HG03103 (cell line): ENCODE measurements around the gene CCDC127.
A peak's percentile ranks its signal among the peaks of the same experiment; 100 is the strongest.
"Not testable (repeated sequence)": the region's sequence is repeated elsewhere in the genome, so short reads cannot be mapped to it uniquely, and the experiment has no call there.

Experiments
- ATAC-seq: cut with Tn5 transposase; IDR thresholded peaks from one replicate; pipeline ENCODE4 v1.9.1; 2021; ENCODE audit warnings: low read depth; ENCODE audit not compliant: unreplicated experiment

CCDC127 gene

DNA sequence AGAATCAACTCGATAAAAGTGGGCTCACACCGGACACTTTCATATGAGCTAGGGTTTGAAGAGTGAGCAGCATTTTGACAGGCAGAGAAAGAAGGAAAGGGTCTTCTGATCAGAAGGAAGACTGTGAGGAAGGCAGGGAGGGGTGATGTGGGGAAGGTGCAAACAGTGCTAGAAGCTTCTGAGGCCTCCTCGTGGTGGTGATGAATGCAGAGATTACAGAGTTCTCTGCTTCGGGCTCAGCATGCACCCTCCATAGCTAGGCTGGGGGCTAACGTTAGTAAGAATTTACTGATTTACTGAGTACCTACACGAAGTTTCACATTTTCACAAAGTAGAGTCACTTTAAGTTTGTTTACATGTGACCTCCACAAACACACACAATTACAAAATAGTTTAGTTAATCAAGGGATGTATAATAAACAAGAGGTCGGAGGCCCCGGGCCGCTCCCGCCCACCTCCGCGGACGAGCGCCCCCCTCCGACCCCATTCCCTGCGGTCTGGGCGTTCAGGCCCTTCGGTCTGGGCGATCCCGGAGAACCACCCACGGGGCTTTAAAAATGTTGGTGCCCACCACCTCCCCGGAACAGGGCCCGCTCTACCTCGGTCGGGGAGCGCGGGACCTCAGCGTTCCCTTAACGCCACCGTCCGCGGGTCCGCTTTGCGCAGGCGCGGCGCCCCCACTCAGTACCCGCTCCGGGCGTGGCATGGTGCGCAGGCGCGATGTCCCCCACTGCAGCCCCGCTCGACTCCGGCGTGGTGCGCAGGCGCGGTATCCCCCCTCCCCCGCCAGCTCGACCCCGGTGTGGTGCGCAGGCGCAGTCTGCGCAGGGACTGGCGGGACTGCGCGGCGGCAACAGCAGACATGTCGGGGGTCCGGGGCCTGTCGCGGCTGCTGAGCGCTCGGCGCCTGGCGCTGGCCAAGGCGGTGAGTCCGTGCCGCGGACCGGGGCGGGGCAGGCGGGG is at the start of gene CCDC127, which contains the start of gene SDHA:
CCDC127 (minus strand) TSS at position 660 of the 963 bp plus-strand sequence. CDS start 1,304 bp downstream, outside the sequence.
SDHA (plus strand) TSS at position 827 of the 963 bp plus-strand sequence; CDS start at position 863, 36 bp downstream.
- ATAC-seq: peak; percentile 68

DNA sequence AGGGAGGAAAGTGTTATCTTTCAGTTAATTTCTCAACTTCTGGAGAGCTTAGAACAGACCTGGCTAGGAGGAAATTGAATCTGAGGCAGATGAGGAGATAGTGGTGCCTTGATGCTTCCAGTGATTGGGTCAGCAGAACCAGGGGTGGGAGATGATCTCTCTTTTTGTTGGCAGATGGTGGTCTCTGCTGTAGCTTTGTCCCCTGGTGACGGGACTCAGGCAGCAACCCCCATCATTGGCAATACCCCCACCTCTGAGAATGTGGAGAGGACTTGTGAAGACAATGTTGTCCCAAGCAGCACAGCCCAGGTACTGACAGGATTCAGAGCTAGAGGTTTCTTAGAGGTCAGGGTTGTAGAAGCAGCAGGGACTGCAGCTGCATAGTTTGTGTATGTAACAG is 49.8 kb upstream of the CCDC127 start:
- no peak for ATAC-seq

GRCh38 chr5:266311-267026 is 48.5 kb upstream of the CCDC127 start:
- ATAC-seq: not testable (repeated sequence)

- ATAC-seq: no peak
Measured at GRCh38 chr5:264338-264737, 46.4 kb upstream of the CCDC127 start.

- not testable (repeated sequence) for ATAC-seq
Measured at GRCh38 chr5:263275-263974, 45.5 kb upstream of the CCDC127 start.

DNA sequence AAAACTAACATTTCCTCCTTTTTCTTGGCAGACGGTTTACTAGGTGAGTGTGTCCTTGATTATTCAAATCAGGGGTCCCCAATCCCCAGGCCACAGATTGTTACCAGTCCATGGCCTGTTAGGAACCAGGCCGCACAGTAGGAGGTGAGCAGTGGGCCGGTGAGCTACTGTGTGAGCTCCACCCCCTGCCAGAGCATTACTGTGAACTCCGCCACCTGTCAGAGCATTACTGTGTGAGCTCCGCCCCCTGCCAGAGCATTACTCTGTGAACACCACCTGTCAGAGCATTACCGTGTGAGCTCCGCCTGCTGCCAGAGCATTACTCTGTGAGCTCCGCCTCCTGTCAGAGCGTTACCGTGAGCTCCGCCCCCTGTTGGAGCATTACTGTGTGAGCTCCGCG is 39.2 kb upstream of the CCDC127 start:
- no peak for ATAC-seq

GRCh38 chr5:256347-256746 is 38.4 kb upstream of the CCDC127 start:
- ATAC-seq: not testable (repeated sequence)

DNA sequence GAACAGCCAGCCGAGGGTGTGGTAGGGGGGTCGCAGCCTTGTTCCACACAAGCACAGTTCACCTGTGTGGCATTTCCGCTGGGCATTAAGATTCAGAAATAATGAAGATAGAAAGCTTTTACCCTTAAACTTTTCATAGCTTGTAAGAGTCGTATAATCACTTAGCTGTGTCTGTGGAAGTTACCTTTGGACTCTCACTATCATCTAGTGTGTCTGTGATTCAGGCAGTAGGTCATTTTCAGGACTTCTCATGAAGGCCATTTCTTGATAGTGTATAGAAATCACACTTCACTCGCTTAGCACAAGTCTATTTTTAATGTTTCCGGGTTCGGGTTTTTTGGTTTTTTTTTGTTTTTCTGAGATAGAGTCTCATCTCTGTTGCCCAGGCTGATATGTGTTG is 37.2 kb upstream of the CCDC127 start:
- ATAC-seq: not testable (repeated sequence)

- ATAC-seq: not testable (repeated sequence)
Measured at GRCh38 chr5:254322-254721, 36.4 kb upstream of the CCDC127 start.

- no peak for ATAC-seq
Measured at GRCh38 chr5:252546-252945, 34.6 kb upstream of the CCDC127 start.

DNA sequence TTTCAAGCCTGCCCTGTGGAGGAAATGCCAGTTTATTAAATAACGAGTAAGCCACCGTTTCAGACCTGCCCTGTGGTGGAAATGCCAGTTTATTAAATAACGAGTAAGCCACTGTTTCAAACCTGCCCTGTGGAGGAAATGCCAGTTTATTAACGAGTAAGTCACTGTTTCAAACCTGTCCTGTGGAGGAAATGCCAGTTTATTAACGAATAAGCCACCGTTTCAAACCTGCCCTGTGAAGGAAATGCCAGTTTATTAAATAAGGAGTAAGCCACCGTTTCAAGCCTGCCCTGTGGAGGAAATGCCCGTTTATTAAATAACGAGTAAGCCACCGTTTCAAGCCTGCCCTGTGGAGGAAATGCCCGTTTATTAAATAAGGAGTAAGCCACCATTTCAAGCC is 34.0 kb upstream of the CCDC127 start:
- ATAC-seq: not testable (repeated sequence)

GRCh38 chr5:251538-251937 is 33.6 kb upstream of the CCDC127 start:
- ATAC-seq: not testable (repeated sequence)

DNA sequence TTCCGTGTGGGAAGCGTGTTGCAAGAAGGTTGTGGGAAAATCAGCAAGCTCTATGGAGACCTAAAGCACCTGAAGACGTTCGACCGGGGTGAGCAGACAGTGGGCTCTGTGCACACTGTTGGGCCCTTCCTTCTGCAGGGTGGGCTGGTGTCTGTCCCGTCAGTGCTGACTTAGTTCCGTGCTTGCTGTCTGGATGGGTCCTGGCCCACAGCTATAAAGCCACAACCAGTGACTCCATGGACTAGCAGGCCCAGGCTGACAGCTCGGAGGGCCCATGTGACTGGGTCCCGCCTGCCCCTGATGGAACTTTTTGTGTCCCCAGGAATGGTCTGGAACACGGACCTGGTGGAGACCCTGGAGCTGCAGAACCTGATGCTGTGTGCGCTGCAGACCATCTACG is 33.1 kb upstream of the CCDC127 start:
- not testable (repeated sequence) for ATAC-seq

DNA sequence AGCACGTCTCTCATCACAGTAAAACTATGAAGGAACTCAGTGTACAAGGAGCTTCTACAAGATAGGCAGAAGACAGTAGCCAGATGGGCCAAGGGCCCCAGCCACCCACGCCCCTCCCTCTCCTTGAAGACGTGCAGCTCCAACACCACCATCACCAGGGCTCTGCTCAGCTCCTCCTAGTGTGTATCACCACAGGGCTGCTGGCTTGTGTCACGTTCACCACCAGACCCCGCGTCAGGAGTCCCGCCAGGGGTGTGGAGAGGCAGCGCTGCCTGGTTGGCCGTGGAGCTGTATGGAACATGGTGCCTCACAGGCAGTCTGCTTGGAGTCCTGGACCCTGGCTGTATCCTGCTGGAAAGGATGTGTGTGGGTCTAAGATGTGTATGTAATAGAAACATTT is 32.4 kb upstream of the CCDC127 start:
- ATAC-seq: not testable (repeated sequence)

- ATAC-seq: not testable (repeated sequence)
Measured at GRCh38 chr5:245717-246116, 27.8 kb upstream of the CCDC127 start.

GRCh38 chr5:243683-244367 is 25.9 kb upstream of the CCDC127 start:
- not testable (repeated sequence) for ATAC-seq

- not testable (repeated sequence) for ATAC-seq
Measured at GRCh38 chr5:241045-241669, 23.2 kb upstream of the CCDC127 start.

DNA sequence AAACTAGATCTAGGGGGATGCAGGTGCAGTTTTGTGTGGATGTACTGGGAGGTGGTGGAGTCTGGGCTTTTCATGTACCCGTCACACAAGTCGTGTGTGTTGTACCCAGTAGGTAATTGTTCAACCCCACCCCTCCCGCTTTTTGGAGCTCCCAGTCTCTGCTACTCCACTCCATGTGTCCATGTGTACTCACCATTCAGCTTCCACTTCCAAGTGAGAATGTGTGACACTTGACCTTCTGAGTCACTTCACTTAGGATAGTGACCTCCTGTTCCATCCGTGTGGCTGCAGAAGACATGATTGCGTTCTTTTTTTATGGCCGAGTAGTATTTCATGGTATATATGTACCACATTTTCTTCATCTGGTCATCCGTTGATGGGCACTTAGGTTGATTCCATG is 22.6 kb upstream of the CCDC127 start:
- not testable (repeated sequence) for ATAC-seq

- not testable (repeated sequence) for ATAC-seq
Measured at GRCh38 chr5:237931-238330, 20.0 kb upstream of the CCDC127 start.

GRCh38 chr5:235527-235926 is 17.6 kb upstream of the CCDC127 start:
- ATAC-seq: not testable (repeated sequence)
